GM21447 (cell line): ENCODE data around the gene C19orf73.
"Not testable (repeated sequence)": the region's sequence is repeated elsewhere in the genome, so short reads cannot be mapped to it uniquely, and the experiment has no call there.

ENCODE experiments used
- ATAC-seq: cut with Tn5 transposase; IDR thresholded peaks from one replicate; pipeline ENCODE4 v1.9.1; 2021; ENCODE audit not compliant: unreplicated experiment

The C19orf73 gene

GRCh38 chr19:49123285-49123684 lies 4.3 kb upstream of the C19orf73 start:
- ATAC-seq = not testable (repeated sequence)

GRCh38 chr19:49121841-49122240 lies 2.9 kb upstream of the C19orf73 start:
- ATAC-seq = not testable (repeated sequence)

DNA sequence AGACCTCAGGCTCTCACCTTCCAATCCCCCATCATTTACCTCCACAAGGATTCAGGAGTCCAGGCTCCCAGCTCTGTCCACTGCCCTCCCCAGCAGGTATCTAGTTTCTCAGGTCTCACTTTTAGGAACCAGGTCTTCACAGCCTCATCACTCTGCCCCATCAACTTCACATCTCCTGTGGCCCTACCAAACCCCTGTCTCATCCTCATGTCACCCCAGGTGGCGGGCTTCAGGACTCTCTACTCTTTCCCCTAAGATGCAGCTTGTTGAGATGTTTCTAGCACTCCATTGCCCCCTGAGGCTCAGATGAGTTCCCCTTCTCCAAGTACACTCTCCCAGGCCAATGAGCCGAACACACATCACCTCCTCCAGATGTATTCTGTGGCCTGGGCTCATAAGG lies 1.9 kb upstream of the C19orf73 start:
- ATAC-seq = no peak

DNA sequence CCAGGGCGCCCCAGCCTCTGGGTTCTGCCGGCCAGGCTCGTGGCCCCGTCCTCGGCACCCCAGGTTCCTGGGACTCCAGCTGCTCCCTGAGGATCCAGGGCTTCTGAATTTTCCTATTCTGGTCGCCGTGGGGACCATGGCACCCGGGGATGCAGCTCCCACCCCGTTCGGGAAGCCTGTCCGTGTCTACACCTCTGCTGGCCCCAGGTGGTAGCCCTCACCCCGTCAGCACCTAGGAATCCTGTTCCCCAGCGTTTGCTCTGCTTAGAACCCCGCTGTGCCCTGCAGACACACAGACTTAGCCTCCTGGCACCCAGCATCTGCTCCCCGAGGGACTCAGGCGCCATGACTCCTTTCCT lies 1.4 kb upstream of the C19orf73 start:
- no peak for ATAC-seq

DNA sequence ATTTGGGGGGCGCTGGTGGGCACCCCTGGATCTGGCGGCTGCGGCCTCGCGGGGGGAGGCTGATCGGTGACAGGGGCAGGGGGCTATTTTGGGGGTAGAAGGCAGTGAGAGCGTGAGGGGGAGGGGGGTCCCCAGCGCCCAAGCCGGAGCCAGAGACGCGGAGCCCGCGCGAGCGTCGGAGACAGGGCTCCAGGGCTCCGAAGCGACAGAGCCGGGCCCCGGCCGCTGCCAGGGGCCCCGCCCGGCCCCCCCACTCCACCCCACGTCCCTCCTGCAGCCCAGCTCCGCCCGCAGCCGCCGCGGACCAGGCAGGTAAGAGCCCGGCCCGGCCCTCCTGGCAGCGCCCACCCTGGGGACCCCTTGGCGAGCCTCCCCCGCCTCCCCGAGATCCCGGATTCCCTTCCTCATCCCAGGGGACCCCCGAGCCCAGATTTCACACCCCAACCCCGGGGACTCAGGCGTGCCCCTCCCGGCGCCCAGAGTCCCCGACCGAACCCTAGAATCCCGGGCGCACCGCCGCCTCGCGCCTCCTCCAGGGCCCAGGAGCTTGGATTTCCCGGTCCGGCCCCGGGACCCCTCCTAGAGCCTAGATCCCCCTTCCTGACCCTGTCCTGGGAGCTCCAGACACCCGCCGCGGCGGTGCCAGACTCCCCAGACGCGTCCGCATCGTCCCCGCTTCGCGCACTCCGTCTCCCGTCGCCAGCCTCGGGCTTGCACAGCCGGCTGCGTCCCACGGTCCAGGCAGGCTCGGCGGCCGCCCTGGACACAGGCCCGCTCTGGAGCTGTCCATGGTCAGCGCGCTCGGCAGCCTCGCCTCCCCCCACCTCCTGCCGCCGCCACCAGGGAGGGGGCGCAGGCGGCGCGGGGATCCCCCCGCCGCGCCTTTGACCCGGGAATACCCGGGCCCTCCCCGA lies 725 bp upstream of the C19orf73 start, which contains the start of gene PPFIA3:
Gene PPFIA3, plus strand, starts transcription at position 134 of the 914 bp plus-strand sequence. CDS start 8,330 bp downstream, outside the sequence.
- ATAC-seq = no peak

DNA sequence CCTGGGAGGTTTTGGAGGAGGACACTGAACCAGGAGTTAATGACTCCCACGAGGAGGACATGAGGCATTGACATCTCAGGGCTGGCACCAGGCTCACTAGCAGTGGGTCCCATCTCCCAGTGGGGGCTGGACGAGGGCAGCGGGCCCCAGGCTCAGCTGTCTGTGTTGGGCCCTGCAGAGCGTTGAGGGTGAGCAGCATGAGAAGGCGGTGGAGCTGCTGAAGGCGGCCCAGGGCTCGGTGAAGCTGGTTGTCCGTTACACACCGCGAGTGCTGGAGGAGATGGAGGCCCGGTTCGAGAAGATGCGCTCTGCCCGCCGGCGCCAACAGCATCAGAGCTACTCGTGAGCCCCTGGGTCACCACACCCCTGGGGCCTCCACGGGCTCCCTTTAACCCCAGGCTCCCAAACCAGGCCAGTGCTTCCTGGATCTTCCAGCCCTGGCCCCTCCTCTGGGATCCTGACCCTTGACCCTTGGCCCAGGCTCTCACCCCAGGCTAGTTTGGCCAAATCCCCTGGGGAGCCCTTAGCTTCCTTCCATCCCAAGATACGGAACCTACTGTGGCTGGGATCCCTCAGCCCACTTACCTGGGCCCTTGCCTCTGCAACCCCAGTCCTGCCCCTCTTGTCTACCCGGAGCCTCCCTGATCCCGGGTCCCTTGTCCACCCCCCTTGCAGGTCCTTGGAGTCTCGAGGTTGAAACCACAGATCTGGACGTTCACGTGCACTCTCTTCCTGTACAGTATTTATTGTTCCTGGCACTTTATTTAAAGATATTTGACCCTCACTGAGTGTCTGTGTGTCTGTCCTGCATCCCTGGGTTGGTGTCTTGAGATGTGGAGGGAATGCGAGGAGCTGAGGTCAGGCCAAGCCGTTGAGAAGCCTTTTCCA lies 1.0 kb downstream of the C19orf73 start:
- no peak for ATAC-seq

DNA sequence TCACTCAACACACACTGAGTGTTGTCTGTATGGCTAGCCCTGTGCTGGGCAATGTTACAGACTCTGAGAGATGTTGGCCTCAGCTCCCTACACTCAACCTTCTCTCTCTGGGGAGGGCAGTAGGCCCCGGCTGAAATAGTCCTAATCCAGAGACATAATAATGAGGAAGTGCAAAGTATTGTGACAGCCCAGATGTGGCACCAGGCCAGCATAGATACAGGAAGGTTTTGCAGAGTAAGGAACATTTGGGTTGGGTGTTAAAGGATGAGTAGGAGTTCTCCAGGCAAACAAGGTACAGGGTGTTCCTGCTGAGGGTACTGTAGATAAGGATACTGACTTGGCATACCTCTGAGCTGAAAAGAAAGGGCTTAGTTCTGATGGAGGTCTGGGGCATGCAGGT lies 2.4 kb downstream of the C19orf73 start:
- ATAC-seq = no peak

DNA sequence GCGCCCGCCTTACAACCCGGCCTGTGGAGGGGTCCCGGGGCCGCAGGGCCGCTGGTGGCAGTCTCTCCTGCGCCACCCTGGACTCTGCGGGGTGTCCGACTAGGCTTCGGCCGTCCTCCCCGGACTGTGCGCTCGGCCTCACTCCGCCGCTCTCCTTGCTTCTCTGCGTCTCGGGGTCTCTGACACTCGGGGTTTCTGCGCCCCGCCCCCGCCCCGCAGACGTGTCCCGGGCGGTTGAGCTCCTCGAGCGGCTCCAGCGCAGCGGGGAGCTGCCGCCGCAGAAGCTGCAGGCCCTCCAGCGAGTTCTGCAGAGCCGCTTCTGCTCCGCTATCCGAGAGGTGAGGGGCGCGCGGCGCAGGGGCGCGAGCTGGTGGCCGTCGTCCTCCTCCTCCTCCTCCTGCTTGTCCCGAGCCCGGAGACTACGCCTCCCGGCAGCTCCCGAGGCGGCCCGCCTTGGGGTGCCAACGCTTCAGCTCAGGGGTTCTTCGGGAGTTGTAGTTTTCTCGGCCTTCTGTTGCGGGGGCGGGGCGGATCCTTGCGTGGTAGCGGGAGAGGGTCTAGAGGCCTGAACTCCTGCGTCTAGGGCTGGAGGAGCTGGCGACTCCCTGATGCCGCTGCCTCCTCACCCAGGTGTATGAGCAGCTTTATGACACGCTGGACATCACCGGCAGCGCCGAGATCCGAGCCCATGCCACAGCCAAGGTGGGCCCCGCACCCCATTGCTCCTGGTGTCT lies 4.1 kb downstream of the C19orf73 start:
- ATAC-seq = no peak

- peak; percentile 46 for ATAC-seq
Measured at GRCh38 chr19:49113762-49114629, 4.9 kb downstream of the C19orf73 start, which contains the start of gene LIN7B. Gene LIN7B, plus strand, starts transcription at chr19:49114370. Its CDS starts 35 bp downstream, at chr19:49114405.

DNA sequence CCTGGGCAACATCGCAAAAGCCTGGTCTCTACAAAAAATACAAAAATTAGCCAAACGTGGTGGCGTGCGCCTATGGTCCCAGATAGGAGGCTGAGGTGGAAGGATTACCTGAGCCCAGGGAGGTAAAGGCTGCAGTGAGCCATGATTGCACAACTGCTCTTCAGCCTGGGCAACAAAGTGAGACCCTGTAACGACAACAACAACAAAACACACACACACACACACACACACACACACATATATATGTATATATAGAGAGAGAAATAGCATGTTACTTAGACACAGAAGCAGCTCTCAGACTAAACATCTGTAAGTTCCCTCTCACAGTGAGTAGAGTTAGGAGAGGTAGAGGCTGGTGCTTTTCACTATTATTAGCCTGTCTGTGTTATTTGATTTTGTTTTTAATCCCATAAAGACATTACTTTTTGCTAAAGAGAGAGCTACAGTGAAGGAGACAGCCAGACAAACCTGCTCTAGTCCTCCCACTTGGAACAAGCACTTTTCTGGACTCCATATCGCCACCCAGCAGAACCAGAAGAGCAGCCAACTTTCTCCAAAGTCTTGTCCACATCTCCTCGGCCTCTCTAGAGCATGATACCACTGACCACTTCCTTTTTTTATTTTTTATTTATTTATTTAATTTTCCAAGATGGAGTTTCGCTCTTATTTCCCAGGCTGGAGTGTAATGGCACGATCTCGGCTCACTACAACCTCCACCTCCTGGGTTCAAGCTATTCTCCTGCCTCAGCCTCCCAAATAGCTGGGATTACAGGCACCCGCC lies 7.5 kb downstream of the C19orf73 start:
- no peak for ATAC-seq

DNA sequence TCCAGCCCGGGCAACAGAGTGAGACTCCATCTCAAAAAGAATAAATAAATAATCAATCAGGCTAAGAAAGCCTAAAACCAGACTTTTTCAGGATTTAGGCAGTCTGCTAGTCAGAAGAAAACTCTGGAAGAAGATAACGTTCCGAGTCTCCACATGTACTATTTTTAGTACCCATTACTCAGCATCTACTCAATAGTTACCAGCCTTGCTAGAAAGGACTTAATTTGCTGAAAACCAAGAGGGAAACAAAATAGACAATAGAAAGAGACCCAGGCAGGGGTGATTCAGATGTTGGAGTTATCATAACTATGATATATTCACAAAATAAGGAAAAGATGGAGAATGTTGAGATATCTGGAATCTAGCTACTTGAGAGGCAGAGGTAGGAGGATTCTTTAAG lies 8.4 kb downstream of the C19orf73 start:
- no peak for ATAC-seq

- ATAC-seq = no peak
Measured at GRCh38 chr19:49109569-49110233, 9.2 kb downstream of the C19orf73 start.

DNA sequence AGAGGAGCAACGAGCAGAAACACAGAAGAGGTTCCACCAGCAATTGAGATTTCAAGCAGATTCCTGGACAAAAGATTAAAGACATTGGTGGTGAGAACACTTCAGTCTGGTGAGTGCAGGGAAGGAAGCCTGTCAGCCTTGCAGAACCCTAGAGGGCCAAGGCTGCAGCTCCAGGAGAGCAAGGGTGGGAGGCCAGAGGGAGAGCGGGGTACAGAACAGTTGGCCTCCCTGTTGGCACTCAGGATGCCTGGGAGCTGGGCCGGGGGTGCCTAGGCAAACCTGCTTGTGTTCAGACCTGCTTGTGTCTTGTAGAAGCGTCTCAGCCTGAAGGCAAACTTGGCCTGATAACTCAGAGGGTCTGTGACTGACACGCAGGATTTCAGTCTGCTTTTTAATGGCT lies 9.9 kb downstream of the C19orf73 start:
- no peak for ATAC-seq

DNA sequence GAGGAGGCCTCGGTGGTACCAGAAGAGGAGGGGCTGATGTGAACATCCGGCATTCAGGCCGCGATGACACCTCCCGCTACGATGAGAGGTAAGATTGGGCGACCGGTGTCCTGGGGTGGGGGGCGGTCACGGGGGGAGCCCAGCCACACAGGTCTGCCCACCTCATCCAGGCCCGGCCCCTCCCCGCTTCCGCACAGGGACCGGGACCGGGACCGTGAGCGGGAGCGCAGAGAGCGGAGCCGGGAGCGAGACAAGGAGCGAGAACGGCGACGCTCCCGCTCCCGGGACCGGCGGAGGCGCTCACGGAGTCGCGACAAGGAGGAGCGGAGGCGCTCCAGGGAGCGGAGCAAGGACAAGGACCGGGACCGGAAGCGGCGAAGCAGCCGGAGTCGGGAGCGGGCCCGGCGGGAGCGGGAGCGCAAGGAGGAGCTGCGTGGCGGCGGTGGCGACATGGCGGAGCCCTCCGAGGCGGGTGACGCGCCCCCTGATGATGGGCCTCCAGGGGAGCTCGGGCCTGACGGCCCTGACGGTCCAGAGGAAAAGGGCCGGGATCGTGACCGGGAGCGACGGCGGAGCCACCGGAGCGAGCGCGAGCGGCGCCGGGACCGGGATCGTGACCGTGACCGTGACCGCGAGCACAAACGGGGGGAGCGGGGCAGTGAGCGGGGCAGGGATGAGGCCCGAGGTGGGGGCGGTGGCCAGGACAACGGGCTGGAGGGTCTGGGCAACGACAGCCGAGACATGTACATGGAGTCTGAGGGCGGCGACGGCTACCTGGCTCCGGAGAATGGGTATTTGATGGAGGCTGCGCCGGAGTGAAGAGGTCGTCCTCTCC lies 11.1 kb downstream of the C19orf73 start:
- no peak for ATAC-seq

DNA sequence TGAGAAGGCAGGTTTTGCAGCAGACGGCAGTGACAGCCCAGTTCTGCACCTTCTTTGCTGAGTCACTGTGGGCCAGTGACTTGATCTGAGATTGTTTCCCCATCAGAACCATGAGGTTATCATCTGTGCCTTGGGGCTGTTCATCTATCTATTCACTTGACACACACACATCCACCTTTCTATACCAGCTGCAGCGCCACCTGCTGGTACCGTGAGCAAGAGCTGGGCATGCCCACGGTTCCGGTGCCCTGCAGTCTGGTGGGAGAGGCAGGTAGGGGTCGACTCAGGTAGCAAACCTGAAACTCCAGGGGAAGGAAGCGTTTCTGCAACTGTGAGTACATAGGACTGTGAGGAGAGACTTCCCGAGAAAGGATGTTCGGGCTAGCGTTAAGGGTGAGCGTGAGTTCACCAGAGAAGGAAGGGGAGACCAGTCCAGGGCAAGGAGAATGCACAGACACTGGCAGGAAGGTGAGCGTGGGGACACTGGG lies 12.3 kb downstream of the C19orf73 start:
- no peak for ATAC-seq

DNA sequence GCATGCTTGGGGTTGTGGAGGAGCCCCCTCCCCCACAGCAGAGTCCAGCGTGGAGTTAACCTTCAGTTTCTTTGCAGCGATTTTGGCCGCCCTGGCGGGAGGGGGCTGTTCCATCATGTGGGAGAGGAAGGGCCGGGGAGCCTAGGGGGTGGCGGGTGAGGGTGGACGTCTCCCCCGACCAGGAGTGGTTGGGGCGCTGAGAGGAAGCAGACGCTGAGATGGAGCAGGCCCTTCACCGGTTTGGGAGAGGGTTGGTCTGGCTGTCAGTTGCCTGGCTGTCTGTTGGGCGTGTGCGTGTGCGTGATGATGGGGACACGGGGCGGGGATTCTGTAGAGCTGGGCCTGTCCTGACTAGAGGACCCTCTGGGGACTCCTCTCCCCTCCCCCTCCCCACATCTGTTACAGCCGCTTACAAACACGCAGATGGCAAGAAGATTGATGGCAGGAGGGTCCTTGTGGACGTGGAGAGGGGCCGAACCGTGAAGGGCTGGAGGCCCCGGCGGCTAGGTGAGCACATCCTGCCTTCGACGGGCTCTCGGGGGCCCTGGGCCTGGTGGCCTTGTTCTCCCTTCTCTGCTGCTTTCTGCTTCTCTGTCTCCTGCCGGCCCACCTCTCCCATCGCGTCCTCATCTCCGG lies 14.6 kb downstream of the C19orf73 start:
- no peak for ATAC-seq
